Vagina (tissue), 2 donors: ENCODE results near the gene KEL. TPM values are rescaled to one million over a fixed set of nuclear protein-coding genes. Genes with fewer than 3 reads are reported as not detected.
"Not testable (repeated sequence)": the region's sequence is repeated elsewhere in the genome, so short reads cannot be mapped to it uniquely, and the experiment has no call there.

Experiments
- DNase-seq, 2 donors: peaks; one replicate each; pipeline ENCODE4 v3.0.0-alpha.2; 2017; ENCODE audit errors: extremely low spot score in 2 of 2
- H3K27ac ChIP-seq: fragments of 200-600 bp; sonication (generic); one replicate; pipeline ENCODE4 v1.5.1; 2019
- H3K27me3 ChIP-seq: fragments of 200-600 bp; sonication (generic); one replicate; pipeline ENCODE4 v1.5.1; 2019
- H3K36me3 ChIP-seq, 2 donors: fragments of 200-600 bp; sonication (generic); one replicate each; pipeline ENCODE4 v1.5.1; 2017 to 2019
- H3K4me1 ChIP-seq: fragments of 200-600 bp; sonication (generic); one replicate; pipeline ENCODE4 v1.5.1; 2019
- H3K4me3 ChIP-seq, 2 donors: fragments of 200-600 bp; sonication (generic); 1 replicate in 1 of 2; 2 replicates in 1 of 2; pipeline ENCODE4 v1.5.1; 2016 to 2019
- H3K9me3 ChIP-seq: fragments of 200-600 bp; sonication (generic); one replicate; pipeline ENCODE4 v1.5.1; 2019
- POLR2A ChIP-seq, 2 donors: fragments of 450-650 bp; IDR thresholded peaks; one replicate each; pipeline ENCODE4 v1.6.1; 2017; ENCODE audit warnings: antibody characterized with exemption in 2 of 2, mild to moderate bottlenecking in 2 of 2, moderate library complexity in 2 of 2
- POLR2AphosphoS5 ChIP-seq, 2 donors: sonication (generic); formaldehyde crosslinking; IDR thresholded peaks; one replicate each; pipeline ENCODE4 v1.9.0; 2017; ENCODE audit warnings: antibody characterized with exemption in 2 of 2, mild to moderate bottlenecking in 2 of 2, low read depth in 1 of 2; ENCODE audit not compliant: insufficient read depth in 1 of 2
- intact Hi-C: fragments of 100-400 bp; cut with DNase I; formaldehyde crosslinking; loops from one replicate; pipeline ENCODE4 v1.15.1; 2023
- total RNA-seq: library from RNA; depleted of rRNA; stranded (reverse); fragments of >200 nt; gene quantifications from one replicate; pipeline ENCODE4 v1.2.3, GENCODE V29; 2016
- TF ChIP-seq, protein P1 (sequence below), 3 experiments: fragments of 450-650 bp in 2 of 3; fragments of 200-600 bp in 1 of 3; sonication (generic) in 1 of 3; IDR thresholded peaks; one replicate each; pipeline ENCODE4 v1.5.1; 2017 to 2019; ENCODE audit warnings: antibody characterized with exemption in 3 of 3, mild to moderate bottlenecking in 2 of 3, moderate library complexity in 2 of 3

The KEL gene
- total RNA-seq, 1 donor from 2014 or later: 2.2 TPM

DNA sequence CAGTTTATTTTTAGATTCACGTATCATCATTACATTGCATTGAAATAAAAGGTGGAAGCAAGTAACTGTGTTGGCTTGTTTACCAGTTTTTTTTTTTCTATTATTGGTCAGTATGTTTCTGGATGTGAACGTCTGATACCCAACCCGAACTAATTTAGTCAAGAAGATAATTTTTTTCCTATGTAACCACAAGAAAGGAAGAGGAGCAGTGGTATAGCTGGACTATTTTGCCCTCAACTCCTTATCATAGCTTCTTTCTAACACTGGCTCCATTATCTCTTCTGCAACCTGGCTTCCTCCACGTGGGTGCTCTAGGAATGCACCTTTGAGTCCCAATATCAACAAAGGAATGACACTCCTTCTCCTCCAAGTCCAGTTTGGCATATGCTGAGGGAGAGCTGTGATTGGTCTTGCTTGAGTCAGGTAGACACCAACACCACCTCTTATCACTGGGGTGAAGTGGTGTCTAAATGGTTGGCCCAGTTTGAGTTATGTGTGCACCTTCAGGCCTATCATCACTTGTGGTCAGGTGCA is 35.4 kb upstream of the KEL start:
- intact Hi-C loops: no loop called here
- TF ChIP-seq POLR2A (IDR thresholded peaks at IDR 0.05) (no peak), POLR2AphosphoS5 (IDR thresholded peaks at IDR 0.05; ENCODE audit: insufficient read depth in 1 of 2, low read depth in 1 of 2) (no peak)
- TF ChIP-seq, protein P1, sequence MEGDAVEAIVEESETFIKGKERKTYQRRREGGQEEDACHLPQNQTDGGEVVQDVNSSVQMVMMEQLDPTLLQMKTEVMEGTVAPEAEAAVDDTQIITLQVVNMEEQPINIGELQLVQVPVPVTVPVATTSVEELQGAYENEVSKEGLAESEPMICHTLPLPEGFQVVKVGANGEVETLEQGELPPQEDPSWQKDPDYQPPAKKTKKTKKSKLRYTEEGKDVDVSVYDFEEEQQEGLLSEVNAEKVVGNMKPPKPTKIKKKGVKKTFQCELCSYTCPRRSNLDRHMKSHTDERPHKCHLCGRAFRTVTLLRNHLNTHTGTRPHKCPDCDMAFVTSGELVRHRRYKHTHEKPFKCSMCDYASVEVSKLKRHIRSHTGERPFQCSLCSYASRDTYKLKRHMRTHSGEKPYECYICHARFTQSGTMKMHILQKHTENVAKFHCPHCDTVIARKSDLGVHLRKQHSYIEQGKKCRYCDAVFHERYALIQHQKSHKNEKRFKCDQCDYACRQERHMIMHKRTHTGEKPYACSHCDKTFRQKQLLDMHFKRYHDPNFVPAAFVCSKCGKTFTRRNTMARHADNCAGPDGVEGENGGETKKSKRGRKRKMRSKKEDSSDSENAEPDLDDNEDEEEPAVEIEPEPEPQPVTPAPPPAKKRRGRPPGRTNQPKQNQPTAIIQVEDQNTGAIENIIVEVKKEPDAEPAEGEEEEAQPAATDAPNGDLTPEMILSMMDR (IDR thresholded peaks at IDR 0.05): no peak
- no peak for DNase-seq

DNA sequence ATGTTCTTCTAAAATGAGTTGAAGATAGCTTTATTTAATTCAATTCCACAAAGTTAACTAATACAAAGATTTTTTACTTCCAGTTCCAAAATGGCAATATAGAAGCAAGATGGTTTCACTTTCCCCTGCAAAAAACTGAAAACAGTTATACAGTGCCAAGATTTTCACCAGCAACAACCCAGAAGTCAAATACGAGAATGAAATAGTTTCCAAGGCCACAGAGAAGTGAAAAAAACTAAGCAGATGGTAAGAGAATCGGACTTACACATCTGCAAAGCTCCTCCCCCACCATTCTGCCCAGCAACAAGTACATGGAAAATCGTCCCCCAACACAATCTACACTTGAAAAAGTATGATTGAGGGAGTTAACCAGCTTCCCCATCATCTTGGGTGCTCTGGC is 30.3 kb upstream of the KEL start:
- intact Hi-C loops: no loop called here

More for the DNA sequence above, 35.4 kb upstream of the KEL start:
- H3K36me3 ChIP-seq: no peaks in the 10 kb centered on the region
- no peaks in the 10 kb centered on the region for H3K9me3 ChIP-seq
- H3K27ac ChIP-seq: no peak overlapping the region
- no peak overlapping the region for H3K4me3 ChIP-seq
- no peaks in the 10 kb centered on the region for H3K4me1 ChIP-seq
- no peaks in the 10 kb centered on the region for H3K27me3 ChIP-seq

DNA sequence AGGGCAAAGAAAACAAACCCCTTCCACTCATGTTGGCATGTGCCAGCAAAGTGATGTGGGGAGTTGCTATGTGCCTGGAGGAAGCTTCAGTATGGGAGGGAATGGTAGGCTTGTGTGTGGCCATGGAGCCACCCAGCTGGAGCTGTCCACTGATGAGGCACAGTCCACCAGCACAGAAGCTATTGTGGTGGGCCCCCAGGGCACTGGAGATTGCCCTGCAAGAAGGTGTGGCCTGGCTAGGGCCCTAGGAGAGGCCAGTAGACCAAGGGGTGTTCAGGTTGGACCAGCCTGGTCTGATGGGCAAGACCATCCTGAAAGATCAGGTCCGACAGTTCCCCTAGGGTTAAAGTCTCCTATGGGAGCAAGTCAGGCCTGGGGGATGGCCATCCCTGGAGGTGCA is 22.1 kb upstream of the KEL start:
- intact Hi-C loops: no loop called here
- Histone ChIP-seq H3K27me3 (no peaks in the 10 kb centered on the region), H3K4me3 (no peak overlapping the region), H3K9me3 (no peaks in the 10 kb centered on the region), H3K4me1 (no peaks in the 10 kb centered on the region), H3K27ac (no peak overlapping the region), H3K36me3 (no peaks in the 10 kb centered on the region)
- TF ChIP-seq, protein P1 (IDR thresholded peaks at IDR 0.05): no peak
- TF ChIP-seq POLR2A (IDR thresholded peaks at IDR 0.05) (no peak), POLR2AphosphoS5 (IDR thresholded peaks at IDR 0.05; ENCODE audit: insufficient read depth in 1 of 2, low read depth in 1 of 2) (no peak)
- no peak for DNase-seq

More for the DNA sequence above, 30.3 kb upstream of the KEL start:
- Histone ChIP-seq H3K27me3 (no peaks in the 10 kb centered on the region), H3K4me3 (no peak overlapping the region), H3K9me3 (no peaks in the 10 kb centered on the region), H3K36me3 (no peaks in the 10 kb centered on the region), H3K27ac (no peak overlapping the region), H3K4me1 (no peaks in the 10 kb centered on the region)
- TF ChIP-seq POLR2AphosphoS5 (IDR thresholded peaks at IDR 0.05; ENCODE audit: insufficient read depth in 1 of 2, low read depth in 1 of 2) (no peak), POLR2A (IDR thresholded peaks at IDR 0.05) (no peak)
- TF ChIP-seq, protein P1 (IDR thresholded peaks at IDR 0.05): no peak
- DNase-seq: no peak

DNA sequence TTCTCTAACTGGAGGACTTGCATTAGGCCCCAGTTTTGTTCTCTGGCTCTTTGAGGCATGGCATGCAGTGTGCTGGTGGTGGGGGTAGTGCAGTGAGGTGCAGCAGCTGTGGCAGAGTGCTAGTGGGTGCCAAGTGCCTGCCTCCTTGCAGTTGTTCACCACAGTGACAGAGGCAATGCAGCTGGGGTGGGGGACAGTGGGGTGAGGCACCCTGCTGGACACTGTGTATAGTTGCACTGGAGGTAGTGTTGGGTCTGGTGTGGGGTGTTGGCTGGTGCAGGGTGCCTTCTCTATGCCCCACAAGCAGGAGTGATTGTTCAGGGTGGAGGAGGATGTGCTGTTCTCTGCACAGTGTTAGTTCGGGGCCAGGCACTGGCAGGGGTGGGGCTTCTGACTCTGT is 21.7 kb upstream of the KEL start:
- intact Hi-C loops: no loop called here
- Histone ChIP-seq H3K27me3 (no peaks in the 10 kb centered on the region), H3K9me3 (no peaks in the 10 kb centered on the region), H3K4me3 (no peak overlapping the region), H3K4me1 (no peaks in the 10 kb centered on the region), H3K36me3 (no peaks in the 10 kb centered on the region), H3K27ac (no peak overlapping the region)
- DNase-seq: no peak
- no peak for TF ChIP-seq POLR2AphosphoS5 (IDR thresholded peaks at IDR 0.05; ENCODE audit: insufficient read depth in 1 of 2, low read depth in 1 of 2)
- TF ChIP-seq POLR2A (IDR thresholded peaks at IDR 0.05): no peak
- TF ChIP-seq, protein P1 (IDR thresholded peaks at IDR 0.05): no peak

DNA sequence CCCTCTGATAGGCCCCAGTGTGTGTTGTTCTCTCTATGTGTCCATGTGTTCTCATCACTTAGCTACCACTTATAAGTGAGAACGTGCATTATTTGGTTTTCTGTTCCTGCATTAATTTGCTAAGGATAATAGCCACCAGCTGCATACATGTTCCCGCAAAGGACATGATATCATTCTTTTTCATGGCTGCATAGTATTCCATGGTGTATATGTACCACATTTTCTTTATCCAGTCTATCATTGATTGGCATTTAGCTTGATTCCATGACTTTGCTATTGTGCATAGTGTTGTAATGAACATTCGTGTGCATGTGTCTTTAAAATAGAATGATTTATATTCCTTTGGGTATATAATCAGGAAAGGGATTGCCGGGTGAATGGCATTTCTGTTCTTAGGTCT is 16.2 kb upstream of the KEL start:
- H3K27ac ChIP-seq, H3K36me3 ChIP-seq, intact Hi-C loops, H3K9me3 ChIP-seq, H3K4me3 ChIP-seq, H3K27me3 ChIP-seq, DNase-seq, H3K4me1 ChIP-seq: not testable (repeated sequence)
